ENCODE data around the gene VAT1L. TPM values are rescaled to one million over a fixed set of nuclear protein-coding genes. Genes with fewer than 3 reads are reported as not detected.

VAT1L gene
- total RNA-seq, 4 donors from 2014 or later, result 0.89 to 4.7 (median 2.3) TPM

GRCh38 chr16:77825196-77825595 lies 36.8 kb downstream of the VAT1L start:
- TF ChIP-seq POLR2AphosphoS5 (IDR thresholded peaks at IDR 0.05), result no peak
- TF ChIP-seq CTCF (IDR thresholded peaks at IDR 0.05), result no peak
- TF ChIP-seq EP300 (IDR thresholded peaks at IDR 0.05), result no peak
- TF ChIP-seq POLR2A (IDR thresholded peaks at IDR 0.05), result no peak
- ATAC-seq, result no peak
- peaks cover 23% of the 10 kb centered on the region for H3K27me3 ChIP-seq

GRCh38 chr16:77827032-77827431 lies 38.7 kb downstream of the VAT1L start:
- WGBS, 2 donors (ENCODE audit: low coverage in 1 of 2), result 63 to 82% methylated on average over 3 of the region's 3 CpGs
- Histone ChIP-seq H3K4me3 (no peak overlapping the region), H3K36me3 (no peaks in the 10 kb centered on the region), H3K27ac (no peak overlapping the region), H3K9me3 (no peaks in the 10 kb centered on the region), H3K4me1 (no peaks in the 10 kb centered on the region), H3K27me3 (peaks cover 17% of the 10 kb centered on the region)
- no peak for TF ChIP-seq POLR2A (IDR thresholded peaks at IDR 0.05)
- no peak for TF ChIP-seq CTCF (IDR thresholded peaks at IDR 0.05)
- no peak for TF ChIP-seq EP300 (IDR thresholded peaks at IDR 0.05)
- TF ChIP-seq POLR2AphosphoS5 (IDR thresholded peaks at IDR 0.05), result no peak
- ATAC-seq, result no peak

More at GRCh38 chr16:77825196-77825595, 36.8 kb downstream of the VAT1L start:
- no peak overlapping the region for H3K27ac ChIP-seq
- H3K36me3 ChIP-seq, result no peaks in the 10 kb centered on the region
- WGBS, 2 donors (ENCODE audit: low coverage in 1 of 2), result 73% methylated on average over 3 of the region's 7 CpGs; no CpG with 5 or more reads in 1 of the 2 donors
- H3K4me1 ChIP-seq, result no peaks in the 10 kb centered on the region
- no peak overlapping the region for H3K4me3 ChIP-seq
- H3K9me3 ChIP-seq, result no peaks in the 10 kb centered on the region

GRCh38 chr16:77833921-77834634 lies 45.7 kb downstream of the VAT1L start:
- TF ChIP-seq POLR2AphosphoS5 (IDR thresholded peaks at IDR 0.05), result no peak
- TF ChIP-seq CTCF (IDR thresholded peaks at IDR 0.05), result no peak
- TF ChIP-seq EP300 (IDR thresholded peaks at IDR 0.05), result no peak
- TF ChIP-seq POLR2A (IDR thresholded peaks at IDR 0.05), result no peak
- Histone ChIP-seq H3K4me3 (no peak overlapping the region), H3K27me3 (no peaks in the 10 kb centered on the region), H3K4me1 (no peaks in the 10 kb centered on the region), H3K36me3 (no peaks in the 10 kb centered on the region), H3K9me3 (no peaks in the 10 kb centered on the region), H3K27ac (no peak overlapping the region)
- ATAC-seq, result no peak
- 66 to 77% methylated on average over 5 to 9 of the region's 10 CpGs for WGBS, 2 donors (ENCODE audit: low coverage in 1 of 2)

- H3K9me3 ChIP-seq, result no peaks in the 10 kb centered on the region
- ATAC-seq, result no peak
- no peaks in the 10 kb centered on the region for H3K4me1 ChIP-seq
- no peaks in the 10 kb centered on the region for H3K27me3 ChIP-seq
- TF ChIP-seq CTCF (IDR thresholded peaks at IDR 0.05), result no peak
- no peak for TF ChIP-seq EP300 (IDR thresholded peaks at IDR 0.05)
- no peak for TF ChIP-seq POLR2A (IDR thresholded peaks at IDR 0.05)
- TF ChIP-seq POLR2AphosphoS5 (IDR thresholded peaks at IDR 0.05), result no peak
- 52 to 55% methylated on average over 4 to 6 of the region's 6 CpGs for WGBS, 2 donors (ENCODE audit: low coverage in 1 of 2)
- H3K27ac ChIP-seq, result no peak overlapping the region
- no peaks in the 10 kb centered on the region for H3K36me3 ChIP-seq
- no peak overlapping the region for H3K4me3 ChIP-seq
Observed at GRCh38 chr16:77834635-77835540, 46.5 kb downstream of the VAT1L start.
